HepG2 (cell line): Measurements from ENCODE around the gene DNASE2. TPM values are rescaled to one million over a fixed set of nuclear protein-coding genes. Genes with fewer than 3 reads are reported as not detected.

Experiments used
- DRAP1 ChIP-seq: IDR thresholded peaks from 2 replicates; pipeline ENCODE4 v1.6.1; 2016; ENCODE audit warnings: missing genetic modification reagents, missing compliant biosample characterization
- HIVEP1 ChIP-seq: sonication (generic); formaldehyde crosslinking; IDR thresholded peaks from 2 replicates; pipeline ENCODE4 v1.4.0; 2020; ENCODE audit warnings: mild to moderate bottlenecking, missing genetic modification reagents
- MAF1 ChIP-seq: sonication (generic); formaldehyde crosslinking; IDR thresholded peaks from 2 replicates; pipeline ENCODE4 v1.5.0; 2020; ENCODE audit warnings: missing genetic modification reagents, borderline replicate concordance
- MIXL1 ChIP-seq: IDR thresholded peaks from 2 replicates; pipeline ENCODE4 v1.6.1; 2016
- SIX4 ChIP-seq: sonication (generic); formaldehyde crosslinking; IDR thresholded peaks from 2 replicates; pipeline ENCODE4 v1.4.0; 2020; ENCODE audit warnings: missing genetic modification reagents
- SNRNP70 ChIP-seq: fragments of 200-400 bp; formaldehyde crosslinking; IDR thresholded peaks from 2 replicates; pipeline ENCODE4 v1.6.1; 2017; ENCODE audit warnings: mild to moderate bottlenecking, low read depth, low read length, moderate library complexity
- TCF12 ChIP-seq, 2 experiments: fragments of 450-650 bp in 1 of 2; sonication (generic) in 1 of 2; formaldehyde crosslinking in 1 of 2; IDR thresholded peaks; 2 replicates each; pipeline versions ENCODE4 v1.6.1 to v1.8.0; 2017 to 2022; ENCODE audit warnings: antibody characterized with exemption in 1 of 2, mild to moderate bottlenecking in 1 of 2, missing genetic modification reagents in 1 of 2, moderate library complexity in 1 of 2
- U2AF1 ChIP-seq: fragments of 200-400 bp; formaldehyde crosslinking; optimal IDR thresholded peaks from 2 replicates; pipeline ENCODE3; 2017; ENCODE audit warnings: mild to moderate bottlenecking, low read depth, low read length
- YEATS2 ChIP-seq: sonication (generic); formaldehyde crosslinking; IDR thresholded peaks from 2 replicates; pipeline ENCODE4 v1.4.0; 2020; ENCODE audit warnings: missing genetic modification reagents, borderline replicate concordance
- ZBTB34 ChIP-seq: sonication (generic); formaldehyde crosslinking; IDR thresholded peaks from 2 replicates; pipeline ENCODE4 v1.8.0; 2022; ENCODE audit warnings: mild to moderate bottlenecking, missing genetic modification reagents
- ZFX ChIP-seq: sonication (generic); formaldehyde crosslinking; IDR thresholded peaks from 2 replicates; pipeline ENCODE4 v1.4.0; 2020; ENCODE audit warnings: mild to moderate bottlenecking, low read depth, missing genetic modification reagents, moderate library complexity
- ZNF17 ChIP-seq: sonication (generic); formaldehyde crosslinking; IDR thresholded peaks from 2 replicates; pipeline ENCODE4 v1.5.0; 2020; ENCODE audit warnings: mild to moderate bottlenecking, missing genetic modification reagents
- ZNF275 ChIP-seq: sonication (generic); formaldehyde crosslinking; IDR thresholded peaks from 2 replicates; pipeline ENCODE4 v1.8.0; 2022; ENCODE audit warnings: missing genetic modification reagents, mild to moderate bottlenecking, inconsistent platforms, borderline replicate concordance
- ZNF33B ChIP-seq: sonication (generic); formaldehyde crosslinking; IDR thresholded peaks from 2 replicates; pipeline ENCODE4 v1.5.1; 2020; ENCODE audit warnings: mild to moderate bottlenecking, missing genetic modification reagents
- ZNF407 ChIP-seq: sonication (generic); formaldehyde crosslinking; IDR thresholded peaks from one replicate; pipeline ENCODE4 v1.5.1; 2020; ENCODE audit warnings: mild to moderate bottlenecking, missing genetic modification reagents; ENCODE audit errors: not compliant biosample characterization
- ZNF589 ChIP-seq: sonication (generic); formaldehyde crosslinking; conservative IDR thresholded peaks from 2 replicates; pipeline ENCODE4 v1.8.0; 2022; ENCODE audit warnings: mild to moderate bottlenecking, moderate library complexity, missing genetic modification reagents
- polyA plus RNA-seq, 8 experiments: library from polyadenylated mRNA; depleted of rRNA in 3 of 8; stranded (reverse) in 7 of 8; unstranded in 1 of 8; fragments of >200 nt; fragmentation: Illumina TruSeq in 4 of 8; extraction: Trizol in 4 of 8; gene quantifications; 2 replicates each; pipeline versions ENCODE4 v1.2.1 to v1.2.3, GENCODE V29; 2011 to 2016; ENCODE audit warnings: low read depth in 4 of 8, missing spikeins in 1 of 8, mixed read lengths in 1 of 8; ENCODE audit not compliant: insufficient read depth in 1 of 8
- total RNA-seq, 5 experiments: library from RNA; depleted of rRNA; stranded (reverse); fragments of >200 nt; fragmentation: Illumina TruSeq; extraction: Trizol; gene quantifications; 2 replicates each; pipeline ENCODE4 v1.2.3, GENCODE V29; 2016; ENCODE audit warnings: low read depth in 1 of 5

DNASE2 gene
- total and polyA plus RNA-seq, 2 of the 13 experiments (the other 11 are each of a cell fraction or from before 2014, with no cell fraction given), result 7.5 to 16.2 TPM

GRCh38 chr19:12864721-12865715 lies 16.2 kb downstream of the DNASE2 start (continued):
- TF ChIP-seq ZNF275 (CRISPR knock-in tag) (no peak), ZNF589 (CRISPR knock-in tag) (0 out of 2 replicates have a peak, but pooled peaks have one; percentile 64), ZBTB34 (CRISPR knock-in tag) (no peak), MAF1 (CRISPR knock-in tag) (no peak), U2AF1 (no peak), MIXL1 (no peak), YEATS2 (CRISPR knock-in tag) (no peak), ZNF407 (CRISPR knock-in tag) (no peak), SNRNP70 (no peak), TCF12 (IDR thresholded peaks at IDR 0.05) (no peak), TCF12 (CRISPR knock-in tag; IDR thresholded peaks at IDR 0.05) (no peak), DRAP1 (peak; percentile 19; the same call in 1 of the 2 replicates), ZNF33B (CRISPR knock-in tag) (no peak), ZNF17 (CRISPR knock-in tag) (no peak), ZFX (CRISPR knock-in tag) (peak; percentile 59; the same call in 1 of the 2 replicates), HIVEP1 (no peak), SIX4 (no peak)
